ENCODE measurements around the gene IL32. TPM values are rescaled to one million over a fixed set of nuclear protein-coding genes. Genes with fewer than 3 reads are reported as not detected.

Gene IL32
- total and polyA plus RNA-seq, 9 donors, result 3.8 to 54.9 (median 16.5) TPM

- Histone ChIP-seq H3K27me3 (no peaks in the 10 kb centered on the region), H3K36me3 (no peaks in the 10 kb centered on the region), H3K9me3 (no peaks in the 10 kb centered on the region), H3K27ac (no peak overlapping the region), H3K4me3 (peak overlapping the region; percentile 66), H3K4me1 (ENCODE audit: insufficient read depth) (peaks cover 10% of the 10 kb centered on the region)
- intact Hi-C loops (cut with DNase I), result no loop called here
- WGBS, 3 donors, result 25 to 38% (median 36%) methylated on average over 17 of the region's 17 CpGs
- no peak for TF ChIP-seq EP300 (IDR thresholded peaks at IDR 0.05)
- no peak for TF ChIP-seq POLR2A (IDR thresholded peaks at IDR 0.05)
- TF ChIP-seq CTCF (IDR thresholded peaks at IDR 0.05), result no peak
- no peak for DNase-seq
Measured at GRCh38 chr16:3113765-3114479, 48.5 kb downstream of the IL32 start.

GRCh38 chr16:3115003-3115402 lies 49.6 kb downstream of the IL32 start:
- intact Hi-C loops (cut with DNase I), result no loop called here
- H3K36me3 ChIP-seq, result no peaks in the 10 kb centered on the region
- no peak overlapping the region for H3K4me3 ChIP-seq
- TF ChIP-seq EP300 (IDR thresholded peaks at IDR 0.05) (no peak), CTCF (IDR thresholded peaks at IDR 0.05) (no peak), POLR2A (IDR thresholded peaks at IDR 0.05) (no peak)
- H3K27ac ChIP-seq, result no peak overlapping the region
- peaks cover 10% of the 10 kb centered on the region for H3K4me1 ChIP-seq (ENCODE audit: insufficient read depth)
- H3K9me3 ChIP-seq, result no peaks in the 10 kb centered on the region
- 89 to 90% (median 89%) methylated on average over 12 of the region's 12 CpGs for WGBS, 3 donors
- DNase-seq, result no peak
- no peaks in the 10 kb centered on the region for H3K27me3 ChIP-seq

- DNase-seq, result no peak
- intact Hi-C loops (cut with DNase I), result no loop called here
- 51 to 59% (median 56%) methylated on average over 13 to 14 of the region's 14 CpGs for WGBS, 3 donors
- Histone ChIP-seq H3K4me3 (no peak overlapping the region), H3K4me1 (ENCODE audit: insufficient read depth) (peaks cover 10% of the 10 kb centered on the region), H3K27me3 (no peaks in the 10 kb centered on the region), H3K9me3 (no peaks in the 10 kb centered on the region), H3K36me3 (no peaks in the 10 kb centered on the region), H3K27ac (no peak overlapping the region)
- TF ChIP-seq POLR2A (IDR thresholded peaks at IDR 0.05) (no peak), EP300 (IDR thresholded peaks at IDR 0.05) (no peak), CTCF (IDR thresholded peaks at IDR 0.05) (no peak)
Measured at GRCh38 chr16:3115561-3115960, 50.1 kb downstream of the IL32 start.

- H3K4me1 ChIP-seq (ENCODE audit: insufficient read depth), result peaks cover 8% of the 10 kb centered on the region
- H3K4me3 ChIP-seq, result no peak overlapping the region
- no peak for TF ChIP-seq EP300 (IDR thresholded peaks at IDR 0.05)
- TF ChIP-seq POLR2A (IDR thresholded peaks at IDR 0.05), result no peak
- no peak for TF ChIP-seq CTCF (IDR thresholded peaks at IDR 0.05)
- no peak overlapping the region for H3K27ac ChIP-seq
- H3K36me3 ChIP-seq, result no peaks in the 10 kb centered on the region
- no peaks in the 10 kb centered on the region for H3K27me3 ChIP-seq
- H3K9me3 ChIP-seq, result no peaks in the 10 kb centered on the region
- 77 to 80% (median 79%) methylated on average over 16 of the region's 16 CpGs for WGBS, 3 donors
- no peak for DNase-seq
- intact Hi-C loops (cut with DNase I), result no loop called here
Measured at GRCh38 chr16:3118204-3118790, 52.9 kb downstream of the IL32 start.
